Esophagus muscularis mucosa (tissue), 4 donors: Measurements from ENCODE around the gene GNG10. TPM values are rescaled to one million over a fixed set of nuclear protein-coding genes. Genes with fewer than 3 reads are reported as not detected.

ENCODE experiments used
- DNase-seq: peaks from one replicate; pipeline ENCODE4 v3.0.0-alpha.2; 2017; ENCODE audit errors: extremely low spot score
- H3K27ac ChIP-seq, 4 donors: fragments of 200-600 bp; sonication (generic); replicated peaks in 1 of 4; 1 replicate in 3 of 4; 2 replicates in 1 of 4; pipeline ENCODE4 v1.5.1; 2016 to 2019; ENCODE audit warnings: mild to moderate bottlenecking in 1 of 4
- H3K27me3 ChIP-seq, 4 donors: fragments of 200-600 bp; sonication (generic); one replicate each; pipeline versions ENCODE4 v1.5.1 to v1.6.0; 2016 to 2019
- H3K36me3 ChIP-seq, 4 donors: fragments of 200-600 bp; sonication (generic); one replicate each; pipeline ENCODE4 v1.5.1; 2016 to 2019
- H3K4me1 ChIP-seq, 4 donors: fragments of 200-600 bp; sonication (generic); one replicate each; pipeline ENCODE4 v1.5.1; 2016 to 2019
- H3K4me3 ChIP-seq, 4 donors: fragments of 200-600 bp; sonication (generic); 1 replicate in 2 of 4; 2 replicates in 2 of 4; pipeline ENCODE4 v1.5.1; 2016 to 2019; ENCODE audit warnings: mild to moderate bottlenecking in 4 of 4, moderate library complexity in 1 of 4
- H3K9me3 ChIP-seq, 4 donors: fragments of 200-600 bp; sonication (generic); 1 replicate in 3 of 4; 2 replicates in 1 of 4; pipeline ENCODE4 v1.5.1; 2016 to 2019
- EP300 ChIP-seq: sonication (generic); formaldehyde crosslinking; IDR thresholded peaks from one replicate; pipeline ENCODE4 v1.6.1; 2017; ENCODE audit warnings: antibody characterized with exemption
- POLR2A ChIP-seq: fragments of 450-650 bp; IDR thresholded peaks from one replicate; pipeline ENCODE4 v1.6.1; 2017; ENCODE audit warnings: antibody characterized with exemption, moderate library complexity, mild to moderate bottlenecking, low read depth
- POLR2AphosphoS5 ChIP-seq, 2 donors: sonication (generic); formaldehyde crosslinking; IDR thresholded peaks; one replicate each; pipeline ENCODE4 v1.6.1; 2017; ENCODE audit warnings: antibody characterized with exemption in 2 of 2
- WGBS: methylation state at CpG from one replicate; pipeline ENCODE4 v1.1.5; 2018; 5-methylcytosine and 5-hydroxymethylcytosine counted together
- intact Hi-C: fragments of 100-400 bp; cut with DNase I; formaldehyde crosslinking; loops from one replicate; pipeline ENCODE4 v1.15.1; 2023
- total RNA-seq, 4 donors: library from RNA; depleted of rRNA; stranded (reverse); fragments of >200 nt; gene quantifications; one replicate each; pipeline versions ENCODE4 v1.1.0 to v1.2.1, GENCODE V29; 2016
- TF ChIP-seq, protein P1 (sequence below), 3 experiments: fragments of 200-600 bp in 2 of 3; fragments of 450-650 bp in 1 of 3; sonication (generic) in 2 of 3; IDR thresholded peaks; one replicate each; pipeline ENCODE4 v1.5.1; 2017 to 2019; ENCODE audit warnings: antibody characterized with exemption in 3 of 3, mild to moderate bottlenecking in 2 of 3, moderate library complexity in 1 of 3

The GNG10 gene
- total RNA-seq, 4 donors from 2014 or later, result 28.4 to 94.3 (median 66.1) TPM

DNA sequence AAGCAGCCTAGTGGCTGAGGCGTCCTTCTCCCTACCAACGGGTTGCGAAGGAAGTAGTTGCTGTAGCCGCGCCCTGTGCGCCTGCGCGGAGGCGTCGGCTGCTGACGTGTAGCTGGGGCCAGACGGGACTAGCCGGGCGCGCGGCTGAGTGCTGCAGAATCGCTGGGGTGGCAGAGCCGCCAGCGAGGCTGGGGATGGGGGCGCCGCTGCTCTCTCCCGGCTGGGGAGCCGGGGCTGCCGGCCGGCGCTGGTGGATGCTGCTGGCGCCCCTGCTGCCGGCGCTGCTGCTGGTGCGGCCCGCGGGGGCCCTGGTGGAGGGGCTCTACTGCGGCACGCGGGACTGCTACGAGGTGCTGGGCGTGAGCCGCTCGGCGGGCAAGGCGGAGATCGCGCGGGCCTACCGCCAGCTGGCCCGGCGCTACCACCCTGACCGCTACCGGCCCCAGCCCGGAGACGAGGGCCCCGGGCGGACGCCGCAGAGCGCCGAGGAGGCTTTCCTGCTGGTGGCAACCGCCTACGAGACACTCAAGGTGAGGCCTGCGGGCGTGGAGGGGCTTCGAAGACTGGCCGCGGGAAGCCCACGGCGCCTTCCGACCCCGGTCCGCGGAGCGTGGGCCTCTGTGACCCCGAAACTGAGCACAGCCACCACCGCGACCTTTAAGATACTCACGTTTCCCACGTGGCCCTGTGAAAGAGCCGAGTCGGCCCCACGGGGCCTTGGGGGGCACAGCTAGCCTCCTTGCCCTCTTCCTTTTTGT, 30.0 kb upstream of the GNG10 start, which contains the start of gene DNAJC25:
DNAJC25 (plus strand) TSS at position 121 of the 758 bp plus-strand sequence; CDS start at position 195, 74 bp downstream.
- H3K27ac ChIP-seq, result peak within 1 kb of the TSS; percentile 89 to 97 (median 92)
- H3K4me1 ChIP-seq, result peaks cover 13 to 48% (median 35%) of the 10 kb centered on the region in 4 donors
- H3K9me3 ChIP-seq, result no peaks in the 10 kb centered on the region
- WGBS, result 0% methylated on average over 8 of the region's 79 CpGs
- peak; percentile 98 for DNase-seq
- H3K27me3 ChIP-seq, result no peaks in the 10 kb centered on the region
- peak within 1 kb of the TSS; percentile 84 to 98 (median 90) for H3K4me3 ChIP-seq
- TF ChIP-seq, protein P1, sequence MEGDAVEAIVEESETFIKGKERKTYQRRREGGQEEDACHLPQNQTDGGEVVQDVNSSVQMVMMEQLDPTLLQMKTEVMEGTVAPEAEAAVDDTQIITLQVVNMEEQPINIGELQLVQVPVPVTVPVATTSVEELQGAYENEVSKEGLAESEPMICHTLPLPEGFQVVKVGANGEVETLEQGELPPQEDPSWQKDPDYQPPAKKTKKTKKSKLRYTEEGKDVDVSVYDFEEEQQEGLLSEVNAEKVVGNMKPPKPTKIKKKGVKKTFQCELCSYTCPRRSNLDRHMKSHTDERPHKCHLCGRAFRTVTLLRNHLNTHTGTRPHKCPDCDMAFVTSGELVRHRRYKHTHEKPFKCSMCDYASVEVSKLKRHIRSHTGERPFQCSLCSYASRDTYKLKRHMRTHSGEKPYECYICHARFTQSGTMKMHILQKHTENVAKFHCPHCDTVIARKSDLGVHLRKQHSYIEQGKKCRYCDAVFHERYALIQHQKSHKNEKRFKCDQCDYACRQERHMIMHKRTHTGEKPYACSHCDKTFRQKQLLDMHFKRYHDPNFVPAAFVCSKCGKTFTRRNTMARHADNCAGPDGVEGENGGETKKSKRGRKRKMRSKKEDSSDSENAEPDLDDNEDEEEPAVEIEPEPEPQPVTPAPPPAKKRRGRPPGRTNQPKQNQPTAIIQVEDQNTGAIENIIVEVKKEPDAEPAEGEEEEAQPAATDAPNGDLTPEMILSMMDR (IDR thresholded peaks at IDR 0.05), result peak in 1 of 3 experiments; percentile 26
- TF ChIP-seq POLR2A, result peak; percentile 99
- no peak for TF ChIP-seq EP300
- peak; percentile 98 to 100 for TF ChIP-seq POLR2AphosphoS5 (IDR thresholded peaks at IDR 0.05)
- no peaks in the 10 kb centered on the region for H3K36me3 ChIP-seq
- intact Hi-C loops, result loop anchor here (2.0 kb wide), 1 partner anchor 33 kb away; the partner anchor contains the start of gene PTGR1

DNA sequence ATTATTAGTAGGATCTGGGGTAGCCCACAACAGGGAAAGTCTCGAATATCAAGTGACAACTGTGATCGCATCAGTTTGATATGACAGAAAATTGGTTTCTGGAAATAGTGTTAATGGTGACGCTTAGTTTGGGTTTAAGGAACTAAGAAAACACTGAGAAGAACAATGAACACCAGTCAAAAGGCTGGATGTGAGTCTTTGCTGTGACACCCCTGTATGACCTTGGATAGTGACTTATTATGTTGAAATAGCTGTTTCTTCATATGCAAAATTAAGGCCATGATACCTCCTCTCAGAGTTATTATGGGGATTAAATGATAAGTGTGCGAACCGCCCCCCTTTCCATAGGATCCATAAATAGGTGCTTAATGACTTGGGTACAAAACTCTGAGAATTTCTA, 29.3 kb upstream of the GNG10 start:
- Histone ChIP-seq H3K27ac (peak overlapping the region; percentile 89 to 97 (median 92)), H3K9me3 (no peaks in the 10 kb centered on the region), H3K4me1 (peaks cover 13 to 48% (median 35%) of the 10 kb centered on the region in 4 donors), H3K4me3 (peak overlapping the region; percentile 84 to 98 (median 90)), H3K36me3 (no peaks in the 10 kb centered on the region), H3K27me3 (no peaks in the 10 kb centered on the region)
- DNase-seq, result no peak
- intact Hi-C loops, result no loop called here
- WGBS, result 34% methylated on average over 5 of the region's 5 CpGs
- TF ChIP-seq POLR2A, result no peak

DNA sequence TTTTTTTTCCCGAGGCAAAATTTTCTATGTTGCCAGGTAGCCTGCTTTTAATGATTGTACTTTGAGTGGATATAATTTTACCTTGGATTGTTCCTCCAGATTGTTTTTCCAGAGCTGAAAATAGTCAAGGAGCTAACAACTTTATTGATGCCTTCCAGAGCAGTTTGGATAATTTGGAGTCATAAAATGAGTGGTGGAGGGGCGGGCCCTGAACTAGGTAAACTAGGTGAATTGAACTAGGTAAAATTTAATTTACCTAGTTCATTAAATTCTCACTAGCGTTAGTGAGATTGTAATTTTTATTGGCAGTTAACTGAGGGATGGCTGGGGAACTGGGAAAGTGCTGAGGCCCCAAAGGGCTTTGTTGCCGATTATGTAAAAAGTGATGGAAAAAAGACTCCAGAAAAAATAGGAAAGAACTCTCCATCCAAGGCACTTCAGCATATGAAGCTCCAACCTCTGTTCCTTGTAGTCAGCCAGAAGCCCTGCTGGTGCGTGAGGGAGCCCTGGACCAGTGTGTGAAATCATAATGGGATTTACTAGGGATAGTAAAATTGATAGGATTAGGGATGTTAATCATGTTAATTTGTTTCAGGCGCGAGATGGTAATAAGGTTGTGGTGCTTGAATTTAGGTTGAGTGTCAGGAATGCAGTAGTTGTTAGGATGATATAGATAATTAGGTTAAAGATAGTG, 28.6 kb upstream of the GNG10 start:
- Histone ChIP-seq H3K4me1 (peaks cover 13 to 48% (median 35%) of the 10 kb centered on the region in 4 donors), H3K27me3 (no peaks in the 10 kb centered on the region), H3K36me3 (no peaks in the 10 kb centered on the region), H3K27ac (no peak overlapping the region), H3K9me3 (no peaks in the 10 kb centered on the region), H3K4me3 (peak overlapping the region; percentile 84 to 98 (median 90))
- WGBS, result 69% methylated on average over 7 of the region's 7 CpGs
- DNase-seq, result no peak
- intact Hi-C loops, result no loop called here
- TF ChIP-seq POLR2A (no peak), EP300 (no peak), POLR2AphosphoS5 (IDR thresholded peaks at IDR 0.05) (no peak)
- TF ChIP-seq, protein P1 (IDR thresholded peaks at IDR 0.05), result no peak

DNA sequence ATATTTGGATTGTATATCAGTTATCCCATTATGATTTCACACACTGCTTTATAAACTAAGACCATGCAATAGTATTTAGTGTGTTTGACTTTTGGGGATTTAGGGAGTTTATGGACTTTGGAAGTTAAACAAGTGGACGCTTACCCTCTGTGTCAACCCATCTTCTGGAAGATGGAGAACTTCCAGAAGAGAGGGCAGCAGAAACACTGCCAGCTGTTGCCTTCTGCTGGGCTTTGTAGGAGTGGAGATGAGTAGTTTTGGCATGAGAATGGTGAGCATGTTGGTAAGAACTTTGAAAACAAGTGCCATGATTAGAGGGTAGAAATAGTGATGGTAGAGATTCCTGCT, 28.0 kb upstream of the GNG10 start:
- whole genome bisulfite sequencing, result 73% methylated on average over 1 of the region's 1 CpG
- H3K27ac ChIP-seq, result no peak overlapping the region
- no peak overlapping the region for H3K4me3 ChIP-seq
- H3K9me3 ChIP-seq, result no peaks in the 10 kb centered on the region
- H3K36me3 ChIP-seq, result no peaks in the 10 kb centered on the region
- no peak for DNase-seq
- intact Hi-C loops, result no loop called here
- H3K4me1 ChIP-seq, result peaks cover 13 to 48% (median 35%) of the 10 kb centered on the region in 4 donors
- no peaks in the 10 kb centered on the region for H3K27me3 ChIP-seq
- TF ChIP-seq EP300 (no peak), POLR2AphosphoS5 (IDR thresholded peaks at IDR 0.05) (no peak), POLR2A (no peak)
- TF ChIP-seq, protein P1 (IDR thresholded peaks at IDR 0.05), result no peak

DNA sequence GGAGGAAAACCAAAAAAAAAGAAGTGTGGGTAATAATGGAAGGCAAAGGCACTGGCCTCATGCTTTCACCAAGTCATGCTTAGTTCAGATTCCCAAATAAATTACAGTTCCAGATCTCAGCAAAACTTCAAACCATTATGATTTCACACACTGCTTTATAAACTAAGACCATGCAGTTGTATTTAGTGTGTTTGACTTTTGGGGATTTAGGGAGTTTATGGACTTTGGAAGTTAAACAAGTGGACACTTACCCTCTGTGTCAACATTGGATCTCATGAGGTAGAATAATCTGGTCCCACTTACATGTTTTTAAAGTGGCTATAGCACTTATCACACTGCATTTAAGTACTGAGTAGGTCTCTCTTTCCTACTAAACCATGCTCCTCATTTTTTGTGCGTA, 26.5 kb upstream of the GNG10 start:
- no peaks in the 10 kb centered on the region for H3K9me3 ChIP-seq
- H3K4me1 ChIP-seq, result peaks cover 13 to 48% (median 35%) of the 10 kb centered on the region in 4 donors
- no peak overlapping the region for H3K27ac ChIP-seq
- TF ChIP-seq, protein P1 (IDR thresholded peaks at IDR 0.05), result no peak
- TF ChIP-seq POLR2A, result no peak
- no peak for TF ChIP-seq POLR2AphosphoS5 (IDR thresholded peaks at IDR 0.05)
- no peak for TF ChIP-seq EP300
- intact Hi-C loops, result no loop called here
- no peaks in the 10 kb centered on the region for H3K36me3 ChIP-seq
- no peak for DNase-seq
- no peaks in the 10 kb centered on the region for H3K27me3 ChIP-seq
- no peak overlapping the region for H3K4me3 ChIP-seq
- 92% methylated on average over 1 of the region's 1 CpG for WGBS
